Measurements from ENCODE around the gene TBC1D14.

GRCh38 chr4:6983544-6984142, 74.0 kb downstream of the TBC1D14 start:
- no peak for TF ChIP-seq POLR2A (IDR thresholded peaks at IDR 0.05)
- no peak for TF ChIP-seq CTCF (IDR thresholded peaks at IDR 0.05)
